ENCODE data around the gene INTS3.
"Not testable (repeated sequence)": the region's sequence is repeated elsewhere in the genome, so short reads cannot be mapped to it uniquely, and the experiment has no call there.

INTS3 gene

GRCh38 chr1:153752072-153752471 is 24.2 kb downstream of the INTS3 start:
- no peak for DNase-seq (ENCODE audit: low read depth, low spot score)

GRCh38 chr1:153752571-153753195 is 24.8 kb downstream of the INTS3 start:
- no peak for DNase-seq (ENCODE audit: low read depth, low spot score)

GRCh38 chr1:153754266-153754665 is 26.4 kb downstream of the INTS3 start:
- DNase-seq (ENCODE audit: low read depth, low spot score) = no peak

- DNase-seq (ENCODE audit: low read depth, low spot score) = no peak
Observed at GRCh38 chr1:153760440-153760839, 32.6 kb downstream of the INTS3 start.

- DNase-seq (ENCODE audit: low read depth, low spot score) = no peak
Observed at GRCh38 chr1:153763365-153764225, 35.7 kb downstream of the INTS3 start.

GRCh38 chr1:153764310-153764709 is 36.5 kb downstream of the INTS3 start:
- no peak for DNase-seq (ENCODE audit: low read depth, low spot score)

GRCh38 chr1:153766663-153767062 is 38.8 kb downstream of the INTS3 start:
- DNase-seq (ENCODE audit: low read depth, low spot score) = not testable (repeated sequence)

- DNase-seq (ENCODE audit: low read depth, low spot score) = no peak
Observed at GRCh38 chr1:153767519-153767918, 39.7 kb downstream of the INTS3 start.

GRCh38 chr1:153768316-153769181 is 40.7 kb downstream of the INTS3 start:
- DNase-seq (ENCODE audit: low read depth, low spot score) = no peak

- no peak for DNase-seq (ENCODE audit: low read depth, low spot score)
Observed at GRCh38 chr1:153769221-153769620, 41.4 kb downstream of the INTS3 start.

- no peak for DNase-seq (ENCODE audit: low read depth, low spot score)
Observed at GRCh38 chr1:153770797-153771196, 42.9 kb downstream of the INTS3 start.

GRCh38 chr1:153771261-153771660 is 43.4 kb downstream of the INTS3 start:
- no peak for DNase-seq (ENCODE audit: low read depth, low spot score)

- peak; percentile 35 for DNase-seq (ENCODE audit: low read depth, low spot score)
Observed at GRCh38 chr1:153771841-153772593, 44.2 kb downstream of the INTS3 start.

- DNase-seq (ENCODE audit: low read depth, low spot score) = no peak
Observed at GRCh38 chr1:153773096-153773921, 45.5 kb downstream of the INTS3 start.

- no peak for DNase-seq (ENCODE audit: low read depth, low spot score)
Observed at GRCh38 chr1:153774026-153774595, 46.3 kb downstream of the INTS3 start.

GRCh38 chr1:153774780-153775457 is 47.1 kb downstream of the INTS3 start, which contains the start of gene SLC27A3:
TSS of gene SLC27A3 (plus strand) at chr1:153775407. CDS start at chr1:153775498, 91 bp downstream.
- peak; percentile 67 for DNase-seq (ENCODE audit: low read depth, low spot score)

- DNase-seq (ENCODE audit: low read depth, low spot score) = peak; percentile 74
Observed at GRCh38 chr1:153775458-153776327, 47.8 kb downstream of the INTS3 start.

- DNase-seq (ENCODE audit: low read depth, low spot score) = no peak
Observed at GRCh38 chr1:153776352-153776751, 48.5 kb downstream of the INTS3 start.
